Left ventricle myocardium inferior (tissue), 1 donor: ENCODE data around the gene CCDC112. TPM values are rescaled to one million over a fixed set of nuclear protein-coding genes. Genes with fewer than 3 reads are reported as not detected.

Experiments
- DNase-seq: peaks from one replicate; pipeline ENCODE4 v3.0.0-alpha.2; 2020
- H3K27ac ChIP-seq: fragments of 200-600 bp; replicated peaks from 2 replicates; pipeline ENCODE4 v1.8.0; 2021
- H3K27me3 ChIP-seq: fragments of 200-600 bp; 2 replicates; pipeline ENCODE4 v1.8.0; 2021; ENCODE audit warnings: low read depth
- H3K36me3 ChIP-seq: fragments of 200-600 bp; 2 replicates; pipeline ENCODE4 v1.8.0; 2021
- H3K4me1 ChIP-seq: fragments of 200-600 bp; 2 replicates; pipeline ENCODE4 v1.8.0; 2021
- H3K4me3 ChIP-seq: fragments of 200-600 bp; 2 replicates; pipeline ENCODE4 v1.8.0; 2021; ENCODE audit warnings: mild to moderate bottlenecking, moderate library complexity
- H3K9me3 ChIP-seq: fragments of 200-600 bp; replicated peaks from 2 replicates; pipeline ENCODE4 v1.8.0; 2021
- intact Hi-C: fragments of 100-400 bp; cut with micrococcal nuclease; formaldehyde crosslinking; loops from one replicate; pipeline ENCODE4 v1.11.0; 2022
- total RNA-seq: library from RNA; stranded (reverse); fragmentation: NEBNext Ultra II Directional; extraction: Animal tissue kit (Norgen Biotek cat#: 25700); gene quantifications from one replicate; pipeline ENCODE4 v1.2.1, GENCODE V29; 2021
- TF ChIP-seq, protein P1 (sequence below): fragments of 200-600 bp; IDR thresholded peaks from 2 replicates; pipeline ENCODE4 v1.8.0; 2021; ENCODE audit warnings: antibody characterized with exemption, mild to moderate bottlenecking, borderline replicate concordance
- donor health status: DM: no; HTN: yes; CAD: no; lungs with severe emphysema.

Gene CCDC112
- total RNA-seq, 1 donor from 2014 or later: 5.3 TPM

DNA sequence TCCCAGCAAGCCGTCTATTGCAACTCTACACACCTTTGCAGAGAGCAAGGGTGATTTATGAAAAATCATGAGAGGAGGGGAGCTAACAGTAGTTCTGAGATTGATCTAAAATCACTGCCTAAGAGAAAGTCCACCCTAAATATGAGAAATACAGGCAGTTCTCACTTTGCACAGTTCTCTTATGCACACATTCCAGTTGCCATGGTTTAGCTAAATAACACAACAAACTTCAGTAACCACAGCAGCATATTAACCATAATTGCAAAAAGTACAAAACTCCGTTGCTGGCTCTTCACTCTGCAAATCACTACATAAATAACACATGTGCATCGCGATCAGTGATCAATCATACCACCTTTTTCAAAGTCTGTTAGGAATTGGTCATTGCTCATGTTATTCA lies 64.9 kb downstream of the CCDC112 start:
- TF ChIP-seq, protein P1, sequence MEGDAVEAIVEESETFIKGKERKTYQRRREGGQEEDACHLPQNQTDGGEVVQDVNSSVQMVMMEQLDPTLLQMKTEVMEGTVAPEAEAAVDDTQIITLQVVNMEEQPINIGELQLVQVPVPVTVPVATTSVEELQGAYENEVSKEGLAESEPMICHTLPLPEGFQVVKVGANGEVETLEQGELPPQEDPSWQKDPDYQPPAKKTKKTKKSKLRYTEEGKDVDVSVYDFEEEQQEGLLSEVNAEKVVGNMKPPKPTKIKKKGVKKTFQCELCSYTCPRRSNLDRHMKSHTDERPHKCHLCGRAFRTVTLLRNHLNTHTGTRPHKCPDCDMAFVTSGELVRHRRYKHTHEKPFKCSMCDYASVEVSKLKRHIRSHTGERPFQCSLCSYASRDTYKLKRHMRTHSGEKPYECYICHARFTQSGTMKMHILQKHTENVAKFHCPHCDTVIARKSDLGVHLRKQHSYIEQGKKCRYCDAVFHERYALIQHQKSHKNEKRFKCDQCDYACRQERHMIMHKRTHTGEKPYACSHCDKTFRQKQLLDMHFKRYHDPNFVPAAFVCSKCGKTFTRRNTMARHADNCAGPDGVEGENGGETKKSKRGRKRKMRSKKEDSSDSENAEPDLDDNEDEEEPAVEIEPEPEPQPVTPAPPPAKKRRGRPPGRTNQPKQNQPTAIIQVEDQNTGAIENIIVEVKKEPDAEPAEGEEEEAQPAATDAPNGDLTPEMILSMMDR: no peak
- H3K9me3 ChIP-seq: no peaks in the 10 kb centered on the region
- DNase-seq: no peak
- H3K4me1 ChIP-seq: no peaks in the 10 kb centered on the region
- no peak overlapping the region for H3K4me3 ChIP-seq
- H3K27me3 ChIP-seq: no peaks in the 10 kb centered on the region
- H3K36me3 ChIP-seq: peaks cover 51% of the 10 kb centered on the region
- H3K27ac ChIP-seq: no peak overlapping the region
- intact Hi-C loops: no loop called here

DNA sequence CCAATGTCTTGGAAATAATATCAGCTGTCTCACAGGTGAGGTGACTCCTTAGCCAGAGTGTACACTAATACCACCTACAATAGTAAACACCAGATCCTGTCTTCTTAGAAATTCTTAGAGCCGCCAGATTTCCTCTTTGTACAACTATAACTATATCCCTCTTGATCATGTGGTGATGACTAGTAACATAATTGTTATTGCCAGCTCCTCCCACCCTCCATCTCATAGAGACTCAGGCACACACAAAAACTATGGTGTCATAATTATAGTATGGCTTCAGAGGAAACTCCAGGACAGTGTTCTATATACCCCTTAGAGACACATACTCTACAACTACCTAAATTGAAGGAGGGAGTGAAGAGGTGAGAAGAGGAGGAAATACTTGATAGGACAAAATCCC lies 66.8 kb downstream of the CCDC112 start:
- Histone ChIP-seq H3K27ac (no peak overlapping the region), H3K9me3 (no peaks in the 10 kb centered on the region), H3K36me3 (peaks cover 45% of the 10 kb centered on the region), H3K27me3 (no peaks in the 10 kb centered on the region), H3K4me1 (no peaks in the 10 kb centered on the region), H3K4me3 (no peak overlapping the region)
- intact Hi-C loops: no loop called here
- no peak for DNase-seq
- TF ChIP-seq, protein P1: no peak

DNA sequence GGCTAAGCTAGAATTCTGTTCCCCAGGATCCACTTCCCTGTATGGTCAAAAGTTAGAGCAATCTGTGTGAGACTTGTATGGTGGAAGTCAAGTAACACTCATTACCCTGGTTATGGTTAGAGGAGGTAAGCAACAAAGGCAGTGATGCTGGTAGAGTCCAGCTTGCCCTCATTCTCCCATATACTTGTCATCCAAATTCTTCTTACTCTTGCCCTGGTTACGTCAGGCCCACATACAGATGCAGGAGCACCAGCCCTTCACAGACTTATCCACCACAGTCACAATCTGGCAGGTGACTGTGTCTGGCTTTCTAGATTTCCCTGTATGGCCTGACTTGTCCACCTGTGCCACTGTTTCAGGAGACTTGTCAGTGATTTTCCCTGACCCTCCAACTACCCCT lies 69.2 kb downstream of the CCDC112 start:
- H3K4me1 ChIP-seq: no peaks in the 10 kb centered on the region
- TF ChIP-seq, protein P1: no peak
- peaks cover 52% of the 10 kb centered on the region for H3K36me3 ChIP-seq
- H3K4me3 ChIP-seq: no peak overlapping the region
- no peak for DNase-seq
- no peak overlapping the region for H3K27ac ChIP-seq
- no peaks in the 10 kb centered on the region for H3K27me3 ChIP-seq
- H3K9me3 ChIP-seq: no peaks in the 10 kb centered on the region
- intact Hi-C loops: no loop called here

Other genes starting within 250 kb of the CCDC112 start
- 0.44 TPM for gene TRIM36, start 126.7 kb downstream of the CCDC112 start, total RNA-seq
- gene PGGT1B, start 33.8 kb downstream of the CCDC112 start, total RNA-seq: 23.8 TPM
- 59.3 TPM for gene FEM1C, start 248.1 kb upstream of the CCDC112 start, total RNA-seq